WERI-Rb-1 (cell line): ENCODE results near the gene MACROD2.
"Not testable (repeated sequence)": the region's sequence is repeated elsewhere in the genome, so short reads cannot be mapped to it uniquely, and the experiment has no call there.

Source experiments
- DNase-seq: peaks from one replicate; pipeline ENCODE4 v3.0.0-alpha.2; 2020
- H3K27ac ChIP-seq: fragments of 250-450 bp; sonication (Bioruptor Pico); 2 replicates; pipeline ENCODE4 v1.5.1; 2020; ENCODE audit warnings: mild to moderate bottlenecking, moderate library complexity
- H3K27me3 ChIP-seq: fragments of 250-450 bp; sonication (Bioruptor Pico); 2 replicates; pipeline ENCODE4 v1.5.1; 2021; ENCODE audit warnings: mild to moderate bottlenecking, low read depth, moderate library complexity; ENCODE audit not compliant: insufficient read depth, severe bottlenecking
- H3K36me3 ChIP-seq: fragments of 250-450 bp; sonication (Bioruptor Pico); 2 replicates; pipeline ENCODE4 v1.5.1; 2020; ENCODE audit warnings: mild to moderate bottlenecking, moderate library complexity
- H3K4me3 ChIP-seq: 2 replicates; pipeline ENCODE4 v1.5.1; 2011; ENCODE audit warnings: low read depth, mild to moderate bottlenecking, control low read depth, low read length
- H3K9me3 ChIP-seq: fragments of 250-450 bp; sonication (Bioruptor Pico); 2 replicates; pipeline ENCODE4 v1.5.1; 2021; ENCODE audit warnings: mild to moderate bottlenecking, moderate library complexity; ENCODE audit not compliant: severe bottlenecking
- TF ChIP-seq, protein P1 (sequence below): IDR thresholded peaks from 2 replicates; pipeline ENCODE4 v1.5.1; 2011; ENCODE audit warnings: low read depth, mild to moderate bottlenecking, control low read depth, inconsistent platforms, low read length

MACROD2 gene

GRCh38 chr20:14208956-14209355, 213.6 kb downstream of the MACROD2 start:
- TF ChIP-seq, protein P1, sequence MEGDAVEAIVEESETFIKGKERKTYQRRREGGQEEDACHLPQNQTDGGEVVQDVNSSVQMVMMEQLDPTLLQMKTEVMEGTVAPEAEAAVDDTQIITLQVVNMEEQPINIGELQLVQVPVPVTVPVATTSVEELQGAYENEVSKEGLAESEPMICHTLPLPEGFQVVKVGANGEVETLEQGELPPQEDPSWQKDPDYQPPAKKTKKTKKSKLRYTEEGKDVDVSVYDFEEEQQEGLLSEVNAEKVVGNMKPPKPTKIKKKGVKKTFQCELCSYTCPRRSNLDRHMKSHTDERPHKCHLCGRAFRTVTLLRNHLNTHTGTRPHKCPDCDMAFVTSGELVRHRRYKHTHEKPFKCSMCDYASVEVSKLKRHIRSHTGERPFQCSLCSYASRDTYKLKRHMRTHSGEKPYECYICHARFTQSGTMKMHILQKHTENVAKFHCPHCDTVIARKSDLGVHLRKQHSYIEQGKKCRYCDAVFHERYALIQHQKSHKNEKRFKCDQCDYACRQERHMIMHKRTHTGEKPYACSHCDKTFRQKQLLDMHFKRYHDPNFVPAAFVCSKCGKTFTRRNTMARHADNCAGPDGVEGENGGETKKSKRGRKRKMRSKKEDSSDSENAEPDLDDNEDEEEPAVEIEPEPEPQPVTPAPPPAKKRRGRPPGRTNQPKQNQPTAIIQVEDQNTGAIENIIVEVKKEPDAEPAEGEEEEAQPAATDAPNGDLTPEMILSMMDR, result no peak
- no peak for DNase-seq
- Histone ChIP-seq H3K27ac (no peak overlapping the region), H3K36me3 (no peaks in the 10 kb centered on the region), H3K27me3 (no peaks in the 10 kb centered on the region), H3K9me3 (no peaks in the 10 kb centered on the region), H3K4me3 (no peak overlapping the region)

GRCh38 chr20:14210146-14210545, 214.8 kb downstream of the MACROD2 start:
- Histone ChIP-seq H3K4me3 (no peak overlapping the region), H3K9me3 (no peaks in the 10 kb centered on the region), H3K27ac (no peak overlapping the region), H3K36me3 (no peaks in the 10 kb centered on the region), H3K27me3 (no peaks in the 10 kb centered on the region)
- TF ChIP-seq, protein P1, result no peak
- no peak for DNase-seq

GRCh38 chr20:14214046-14214445, 218.7 kb downstream of the MACROD2 start:
- H3K27ac ChIP-seq, result no peak overlapping the region
- TF ChIP-seq, protein P1, result no peak
- no peaks in the 10 kb centered on the region for H3K9me3 ChIP-seq
- no peaks in the 10 kb centered on the region for H3K36me3 ChIP-seq
- no peaks in the 10 kb centered on the region for H3K27me3 ChIP-seq
- H3K4me3 ChIP-seq, result no peak overlapping the region
- DNase-seq, result no peak

DNA sequence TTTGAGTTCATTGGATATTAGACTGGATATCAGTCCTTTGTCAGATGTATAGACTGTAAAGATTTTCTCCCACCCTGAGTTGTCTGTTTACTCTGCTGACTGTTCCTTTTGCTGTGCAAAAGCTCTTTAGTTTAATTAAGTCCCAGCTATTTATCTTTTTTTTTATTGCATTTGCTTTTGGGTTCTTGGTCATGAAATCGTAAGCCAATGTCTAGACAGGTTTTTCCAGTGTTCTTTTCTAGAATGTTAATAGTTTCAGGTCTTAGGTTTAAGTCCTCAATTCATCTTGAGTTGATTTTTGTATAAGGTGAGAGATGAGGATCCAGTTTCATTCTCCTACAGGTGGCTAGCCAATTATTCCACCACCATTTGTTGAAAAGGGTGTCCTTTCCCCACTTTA, 220.6 kb downstream of the MACROD2 start:
- not testable (repeated sequence) for H3K27me3 ChIP-seq, H3K36me3 ChIP-seq, H3K9me3 ChIP-seq, DNase-seq, H3K4me3 ChIP-seq, H3K27ac ChIP-seq

- Histone ChIP-seq H3K36me3 (no peaks in the 10 kb centered on the region), H3K4me3 (no peak overlapping the region), H3K27me3 (no peaks in the 10 kb centered on the region), H3K27ac (no peak overlapping the region), H3K9me3 (no peaks in the 10 kb centered on the region)
- TF ChIP-seq, protein P1, result no peak
- DNase-seq, result no peak
These were observed 224.6 kb downstream of the MACROD2 start for GRCh38 chr20:14219801-14220461.

GRCh38 chr20:14220986-14221385, 225.7 kb downstream of the MACROD2 start:
- Histone ChIP-seq H3K27ac (no peak overlapping the region), H3K36me3 (no peaks in the 10 kb centered on the region), H3K9me3 (no peaks in the 10 kb centered on the region), H3K4me3 (no peak overlapping the region), H3K27me3 (no peaks in the 10 kb centered on the region)
- no peak for DNase-seq
- TF ChIP-seq, protein P1, result no peak
